ENCODE measurements around the gene MICAL1.

Gene MICAL1

DNA sequence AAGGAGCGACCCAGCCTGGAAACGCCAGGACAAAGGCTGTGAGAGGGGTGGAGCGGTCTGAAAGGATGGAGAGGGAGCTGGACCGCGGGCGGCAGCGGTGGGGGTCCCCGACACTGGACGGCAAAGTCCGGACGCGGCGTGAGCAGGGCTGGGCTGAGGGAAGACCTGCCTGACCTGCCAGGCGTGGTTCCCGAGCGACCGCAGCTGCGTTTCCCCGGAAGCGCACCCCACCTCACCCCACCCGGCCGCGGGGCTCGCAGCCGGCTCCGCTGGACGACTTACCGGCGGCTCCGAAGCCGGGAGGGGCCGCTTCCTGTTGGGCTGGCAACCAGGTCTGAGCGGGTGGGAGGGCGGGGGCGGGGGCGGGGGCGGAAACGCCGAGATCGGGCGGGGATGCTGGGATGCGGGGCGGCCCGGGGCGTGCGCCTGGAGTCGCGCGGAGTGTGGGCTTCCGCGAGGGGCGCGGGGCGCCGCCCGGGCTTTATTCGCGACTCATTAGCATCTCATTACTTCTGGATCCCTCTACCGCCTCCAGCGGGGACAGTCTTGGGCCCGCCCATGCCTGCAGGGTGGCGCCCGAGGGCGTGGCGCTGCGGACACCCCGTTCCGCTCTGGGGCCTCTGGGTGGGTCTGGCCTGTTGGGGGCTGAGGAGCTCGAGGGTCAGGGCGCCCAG is at the start of gene MICAL1:
TSS of gene MICAL1 (minus strand) at position 336 of the 674 bp plus-strand sequence. CDS start 1,576 bp downstream, outside the sequence.
- peak; percentile 73 for DNase-seq

DNA sequence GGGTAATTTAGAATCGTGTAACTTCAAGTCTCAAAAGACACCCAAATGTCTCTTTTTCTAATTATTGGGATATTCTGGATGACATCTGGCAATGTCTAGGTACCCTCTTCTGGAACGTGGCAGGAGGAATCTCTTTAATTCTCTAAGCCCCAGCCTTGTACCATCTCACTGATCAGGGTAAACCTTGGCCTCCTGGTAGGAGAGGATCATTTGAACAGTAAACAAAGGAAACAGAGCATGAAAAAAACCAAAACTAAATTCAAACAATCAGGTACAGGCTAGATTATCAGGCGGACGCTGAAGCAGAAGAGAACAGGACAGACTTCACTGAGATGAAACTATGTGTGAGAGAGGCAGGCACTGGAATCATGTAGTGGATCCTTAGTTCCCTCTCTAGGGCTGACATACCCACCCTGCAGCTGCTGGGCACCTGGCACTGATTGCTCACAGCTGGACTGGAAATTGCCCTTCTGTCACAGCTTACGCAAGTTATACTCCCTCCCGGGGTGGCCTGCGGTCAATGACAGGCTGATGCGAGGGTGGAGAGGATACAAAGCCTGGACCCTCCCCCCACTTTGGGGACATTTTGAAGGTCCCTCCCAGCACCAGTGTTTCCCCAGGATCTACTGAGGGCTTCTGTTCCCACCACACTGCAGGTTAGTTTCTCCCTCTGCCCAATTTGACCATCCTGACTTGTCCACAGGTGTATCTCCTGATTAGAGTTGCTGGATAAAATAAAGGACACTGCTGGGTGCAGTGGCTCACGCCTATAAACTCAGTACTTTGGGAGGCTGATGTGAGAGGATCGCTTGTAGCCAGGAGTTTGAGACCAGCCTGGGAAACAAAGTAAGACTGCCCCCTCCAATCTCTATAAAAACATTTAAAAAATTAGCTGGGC is 48.0 kb upstream of the MICAL1 start:
- peak; percentile 47 for DNase-seq

DNA sequence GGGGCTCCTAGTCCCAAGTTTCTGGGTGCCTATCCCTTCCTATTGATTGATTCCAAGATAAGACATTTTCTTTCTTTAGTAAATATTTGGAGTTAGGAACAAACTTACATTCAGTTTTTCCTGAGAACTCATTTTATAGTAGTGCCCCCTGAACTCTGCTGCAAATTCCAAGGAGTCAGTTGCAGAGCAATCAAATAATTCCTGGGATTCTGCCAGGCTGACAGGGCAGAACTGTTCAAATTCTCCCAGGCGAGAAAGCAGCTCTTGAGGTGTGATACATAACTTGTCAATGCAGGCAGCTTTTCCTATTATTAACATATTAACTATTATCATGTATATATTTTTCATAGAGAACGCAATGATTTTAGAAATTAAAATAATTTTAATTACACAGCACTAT is 43.4 kb upstream of the MICAL1 start:
- DNase-seq = no peak

DNA sequence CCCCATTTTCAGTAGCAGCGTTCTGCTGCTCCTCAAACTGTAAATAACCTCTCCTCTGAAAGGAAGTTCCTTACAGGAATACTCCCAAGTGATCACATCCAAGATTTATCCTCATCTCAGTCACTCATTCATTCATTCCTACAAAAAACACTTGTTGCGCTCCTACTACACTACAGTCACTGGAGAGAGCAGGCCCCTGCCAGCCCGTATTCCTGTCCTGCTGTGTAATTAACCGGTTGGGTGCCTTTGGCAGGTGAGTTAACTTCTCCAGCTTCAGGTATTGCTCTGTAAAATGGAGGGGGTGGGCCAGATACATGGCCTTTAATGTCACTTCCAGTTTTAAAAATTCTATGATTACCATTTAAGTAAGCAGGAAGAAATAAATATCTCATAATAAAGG is 42.5 kb upstream of the MICAL1 start:
- peak; percentile 54 for DNase-seq

- DNase-seq = no peak
Measured at GRCh38 chr6:109496036-109496772, 40.6 kb upstream of the MICAL1 start.

DNA sequence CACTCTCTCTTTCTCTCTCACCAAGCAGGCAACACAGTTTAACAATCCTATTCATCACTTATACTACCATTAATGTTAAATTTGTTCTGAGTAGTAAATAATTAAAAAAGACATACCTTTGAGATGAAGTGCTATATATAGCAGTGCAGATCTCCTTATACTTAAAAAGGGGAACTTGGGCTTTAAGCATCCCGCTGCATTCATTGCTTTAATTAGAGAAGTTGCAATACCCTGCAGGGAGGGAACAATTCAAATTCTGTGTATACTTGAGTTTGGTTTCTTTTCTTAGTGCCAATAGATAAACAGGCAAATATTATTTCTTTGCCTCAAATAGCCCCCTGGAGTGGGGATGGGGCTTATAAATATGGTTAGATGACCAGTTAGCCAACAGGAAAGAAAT is 38.3 kb upstream of the MICAL1 start:
- DNase-seq = no peak

- DNase-seq = no peak
Measured at GRCh38 chr6:109491207-109491938, 35.8 kb upstream of the MICAL1 start.

GRCh38 chr6:109490713-109491112 is 35.1 kb upstream of the MICAL1 start:
- no peak for DNase-seq

DNA sequence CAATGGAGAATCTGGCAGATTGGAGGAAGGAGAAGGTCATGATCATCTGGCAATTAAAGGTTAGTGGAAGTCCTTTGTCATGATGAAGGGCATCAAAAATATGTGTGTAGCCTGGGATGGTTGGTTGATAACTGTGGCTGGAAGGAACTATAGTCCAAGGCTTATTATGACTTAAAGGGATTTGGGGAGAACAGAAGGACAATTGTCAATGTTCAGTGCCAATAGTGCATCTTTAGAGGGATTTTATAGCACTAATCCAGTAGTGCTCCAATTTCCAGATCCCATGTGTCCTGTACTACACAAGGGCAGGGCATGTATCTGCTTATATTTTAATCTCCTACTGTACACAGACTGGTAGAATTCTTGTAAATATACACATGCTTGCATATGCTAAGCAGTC is 32.4 kb upstream of the MICAL1 start:
- DNase-seq = no peak

- DNase-seq = no peak
Measured at GRCh38 chr6:109486068-109486467, 30.5 kb upstream of the MICAL1 start.

DNA sequence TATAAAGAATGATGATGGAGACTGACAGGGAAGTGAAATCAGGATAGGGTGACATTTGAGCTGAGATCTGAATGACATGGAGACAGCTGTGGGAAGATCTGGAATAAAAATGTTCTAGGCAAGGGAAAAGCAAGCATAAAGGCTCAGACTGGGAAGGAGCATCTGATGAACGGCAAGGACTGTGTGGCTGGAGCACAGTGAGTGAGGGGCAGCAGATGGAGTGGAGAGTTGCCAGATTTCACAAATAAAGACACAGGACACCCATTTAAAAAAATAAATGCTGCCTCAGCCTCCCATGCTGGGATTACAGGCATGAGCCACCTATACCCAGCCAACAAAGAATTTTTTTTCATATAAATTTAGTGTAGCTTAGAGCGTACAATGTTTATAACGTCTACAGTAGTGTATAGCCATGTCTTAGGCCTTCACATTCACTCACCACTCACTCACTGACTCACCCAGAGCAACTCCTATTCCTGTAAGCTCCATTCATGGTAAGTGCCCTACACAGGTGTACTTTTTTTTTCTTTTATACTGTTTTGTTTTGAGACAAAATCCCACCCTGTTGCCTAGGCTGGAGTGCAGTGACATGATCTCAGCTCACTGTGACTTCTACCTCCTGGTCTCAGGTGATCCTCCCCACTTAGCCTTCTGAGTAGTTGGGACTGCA is 29.8 kb upstream of the MICAL1 start:
- DNase-seq = no peak

DNA sequence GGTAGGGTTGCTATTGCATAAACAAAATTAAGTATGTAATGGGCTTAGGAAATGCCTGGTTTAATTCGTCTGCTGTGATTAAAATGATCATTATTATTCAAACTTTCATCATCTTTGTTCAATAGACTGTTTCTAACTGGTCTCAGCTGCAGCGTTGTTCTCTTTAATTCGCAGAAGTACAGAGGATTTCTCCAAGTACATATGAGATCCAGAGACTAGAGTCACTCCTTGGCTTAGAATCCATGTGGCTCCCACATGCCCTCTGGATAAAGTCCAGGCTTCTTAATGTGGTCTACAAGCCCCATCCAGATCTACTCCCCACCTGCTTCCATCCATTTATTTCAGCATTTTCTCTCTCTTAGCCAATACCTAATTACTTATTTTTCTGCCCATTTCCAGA is 28.6 kb upstream of the MICAL1 start:
- DNase-seq = no peak

- no peak for DNase-seq
Measured at GRCh38 chr6:109483735-109484057, 28.1 kb upstream of the MICAL1 start.

DNA sequence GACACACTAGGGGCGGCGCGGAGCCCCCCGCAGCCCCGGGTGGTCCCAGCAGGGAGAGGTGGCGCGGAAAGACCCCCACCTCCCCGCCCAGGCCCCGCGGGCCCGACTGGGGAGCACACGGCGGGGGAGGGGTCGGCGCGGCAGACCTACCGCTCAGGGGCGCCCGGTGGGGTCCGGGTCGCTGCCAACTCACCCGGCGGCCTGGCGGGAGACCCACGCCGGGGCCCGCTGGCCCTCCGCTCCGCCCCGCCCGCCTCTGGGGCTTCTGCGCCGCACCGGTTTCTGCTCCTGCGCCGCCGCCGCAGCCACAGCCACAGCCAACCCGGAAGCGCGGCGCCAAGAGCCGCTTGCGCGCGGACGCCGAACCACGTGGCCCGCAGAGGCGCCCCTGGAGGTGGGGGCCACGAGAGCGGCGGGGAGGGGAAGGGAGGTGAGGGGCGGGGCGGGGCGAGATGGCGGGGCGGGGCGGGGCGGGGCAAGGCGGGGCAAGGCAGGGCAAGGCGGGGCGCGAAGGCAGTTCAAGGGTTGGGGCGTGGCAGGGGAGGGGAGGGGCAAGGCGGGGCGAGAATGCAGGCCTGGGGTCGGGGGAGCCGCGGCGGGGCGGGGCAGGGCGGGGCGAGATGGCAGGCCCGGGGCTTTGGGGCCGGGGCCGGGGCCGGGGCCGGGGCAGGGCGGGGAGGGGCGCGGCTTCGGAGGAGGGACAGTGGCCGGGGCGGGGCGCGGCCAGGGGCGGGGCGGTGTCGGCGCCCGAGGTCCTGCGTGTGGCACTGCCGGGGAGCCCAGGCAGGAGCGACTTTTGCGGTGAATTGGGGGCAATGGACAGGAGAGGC is 27.5 kb upstream of the MICAL1 start, which contains the start of gene ZBTB24:
TSS of gene ZBTB24 (minus strand) at position 315 of the 830 bp plus-strand sequence. CDS start 1,193 bp downstream, outside the sequence.
- DNase-seq = peak; percentile 93

DNA sequence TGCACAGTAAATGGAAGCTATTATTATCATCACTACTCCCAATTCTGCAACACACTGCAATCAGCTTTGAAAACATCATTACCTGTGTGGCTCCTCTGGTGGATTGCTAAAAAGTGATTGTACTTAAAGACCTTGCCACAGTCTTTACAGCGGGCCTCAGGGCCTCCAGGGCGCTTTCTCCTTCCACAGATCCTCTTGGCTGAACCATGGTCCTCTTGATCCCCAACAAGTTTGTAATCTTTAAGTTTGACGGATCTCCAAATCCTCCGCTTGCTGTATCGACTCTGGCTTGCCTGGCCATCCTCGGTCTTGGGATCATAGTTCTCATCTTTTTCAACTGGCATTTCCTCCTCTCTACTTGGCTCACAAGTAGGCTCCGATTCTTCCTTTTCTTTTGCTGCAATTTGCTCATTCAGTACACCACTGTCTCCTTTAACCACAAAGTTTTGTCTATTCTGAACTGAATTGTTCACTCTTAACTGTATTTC is 25.5 kb upstream of the MICAL1 start:
- no peak for DNase-seq

GRCh38 chr6:109478841-109479624 is 23.5 kb upstream of the MICAL1 start:
- DNase-seq = no peak

GRCh38 chr6:109478222-109478805 is 22.7 kb upstream of the MICAL1 start:
- no peak for DNase-seq

- DNase-seq = no peak
Measured at GRCh38 chr6:109477725-109478124, 22.2 kb upstream of the MICAL1 start.

DNA sequence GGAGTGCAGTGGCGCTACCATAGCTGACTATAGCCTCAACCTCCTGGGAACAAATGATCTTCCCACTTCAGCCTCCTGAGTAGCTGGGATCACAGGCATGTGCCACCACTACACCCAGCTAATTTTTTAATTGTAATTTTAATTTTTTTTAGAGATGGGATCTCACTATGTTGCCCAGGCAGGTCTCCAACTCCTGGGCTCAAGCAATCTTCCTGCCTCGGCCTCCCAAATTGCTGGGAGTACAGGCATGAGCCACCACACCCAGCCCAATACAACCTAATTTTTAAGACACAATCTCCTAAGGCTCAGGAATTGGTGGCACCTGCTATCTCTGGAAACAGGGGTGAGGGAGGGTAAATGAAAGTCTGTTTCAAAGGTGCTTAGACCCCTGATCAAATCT is 21.6 kb upstream of the MICAL1 start:
- DNase-seq = no peak

GRCh38 chr6:109475625-109476024 is 20.1 kb upstream of the MICAL1 start:
- DNase-seq = no peak

Data from NCI-H345 (cell line).